ENCODE measurements around the gene CD2BP2.
"Not testable (repeated sequence)": the region's sequence is repeated elsewhere in the genome, so short reads cannot be mapped to it uniquely, and the experiment has no call there.

CD2BP2 gene

DNA sequence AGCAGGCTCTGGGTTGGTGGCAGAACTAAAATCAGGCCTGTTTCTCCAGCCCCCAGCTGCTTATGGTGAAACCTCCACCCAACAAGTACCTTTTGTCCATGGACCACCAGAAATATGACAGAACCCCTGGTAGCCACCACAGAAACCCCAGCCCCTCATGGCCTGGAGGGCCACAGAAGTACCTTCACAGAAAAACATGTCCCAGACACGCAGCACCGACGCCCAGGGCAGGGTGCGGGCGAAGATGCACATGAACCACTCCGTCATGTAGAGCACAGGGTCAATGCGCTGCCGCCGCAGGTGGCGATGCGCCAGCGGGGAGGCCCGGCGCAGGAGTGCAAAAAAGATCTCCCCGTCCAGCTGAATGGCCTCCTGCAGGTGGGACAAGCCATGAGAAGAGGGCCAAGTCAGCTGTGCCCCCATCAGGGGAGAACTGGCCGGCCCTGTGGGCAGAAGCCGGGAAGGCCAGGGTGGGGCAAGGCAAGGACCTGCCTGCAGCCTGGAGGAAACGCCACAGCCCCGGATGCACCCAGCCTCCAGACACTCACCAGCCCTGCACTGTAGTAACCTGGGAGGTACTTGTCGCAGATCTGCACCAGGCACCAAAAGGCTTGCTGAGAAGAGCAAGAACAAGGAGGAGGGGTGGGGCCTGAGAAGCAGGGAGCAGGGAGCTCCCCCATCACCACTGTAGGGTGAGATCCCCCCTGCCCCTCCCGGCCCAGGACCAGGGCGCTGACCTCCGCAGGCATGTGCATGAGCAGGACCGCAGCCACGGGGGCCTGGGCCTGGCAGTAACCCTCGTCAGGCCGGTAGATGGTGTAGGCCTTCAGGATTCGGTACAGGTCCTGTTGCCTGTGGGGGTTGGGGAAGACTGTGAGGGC is 4.1 kb upstream of the CD2BP2 start:
- no peak for DNase-seq

- no peak for DNase-seq
Observed at GRCh38 chr16:30358577-30358936, 3.4 kb upstream of the CD2BP2 start.

GRCh38 chr16:30357715-30358576 is 2.8 kb upstream of the CD2BP2 start:
- no peak for DNase-seq

- no peak for DNase-seq
Observed at GRCh38 chr16:30357085-30357714, 2.1 kb upstream of the CD2BP2 start.

DNA sequence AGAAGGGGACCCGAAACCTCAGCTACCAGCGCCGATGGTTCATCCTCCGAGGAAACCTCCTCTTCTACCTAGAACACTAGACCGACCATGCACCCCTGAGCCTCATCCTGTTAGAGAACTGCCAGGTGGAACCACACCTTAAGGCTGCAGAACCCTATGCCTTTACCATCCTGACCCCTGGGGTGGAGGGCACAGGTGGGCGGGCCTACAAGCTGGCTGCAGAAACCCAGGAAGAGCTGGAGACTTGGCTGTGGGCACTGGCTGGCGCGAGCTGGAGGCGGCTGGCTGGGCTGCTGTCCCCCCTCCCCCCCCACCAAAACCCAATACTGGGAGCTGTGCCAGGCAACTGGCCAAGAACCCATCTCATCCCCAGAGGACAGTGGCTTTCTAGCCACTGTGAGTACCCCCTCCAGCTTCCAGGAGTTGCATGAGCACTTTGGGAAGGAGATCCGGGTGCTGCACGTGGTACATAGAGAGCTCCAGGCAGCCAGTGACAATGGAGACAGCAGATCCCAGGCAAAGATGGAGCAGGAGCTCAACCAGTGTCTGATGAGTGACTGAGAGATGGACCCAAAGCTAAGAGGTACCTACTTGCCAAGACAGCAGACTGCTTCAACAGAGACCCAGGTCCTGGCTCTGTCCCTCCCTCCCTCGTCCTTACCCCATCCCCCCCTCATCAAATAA is 1.4 kb upstream of the CD2BP2 start:
- no peak for DNase-seq

DNA sequence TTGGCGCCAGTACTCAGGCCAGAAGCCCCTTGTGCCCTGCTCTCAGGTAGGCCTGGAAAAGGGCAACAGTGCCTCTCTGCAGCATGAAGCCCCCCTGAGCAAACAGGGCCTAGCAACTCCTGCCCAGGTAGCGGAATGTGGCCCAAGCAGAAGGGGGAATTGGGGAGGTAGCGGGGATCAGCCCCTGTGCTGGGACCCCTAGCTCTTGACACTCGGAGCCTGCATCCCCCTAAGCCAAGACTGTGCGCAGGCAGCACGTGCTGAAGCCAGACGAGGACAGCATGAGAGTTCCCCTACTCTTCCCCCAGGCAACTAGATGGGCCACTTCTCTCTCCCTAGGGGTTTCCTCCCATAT is 823 bp upstream of the CD2BP2 start:
- no peak for DNase-seq

- DNase-seq = no peak
Observed at GRCh38 chr16:30354423-30355143, 525 bp downstream of the CD2BP2 start.

- no peak for DNase-seq
Observed at GRCh38 chr16:30353438-30354129, 1.5 kb downstream of the CD2BP2 start.

DNA sequence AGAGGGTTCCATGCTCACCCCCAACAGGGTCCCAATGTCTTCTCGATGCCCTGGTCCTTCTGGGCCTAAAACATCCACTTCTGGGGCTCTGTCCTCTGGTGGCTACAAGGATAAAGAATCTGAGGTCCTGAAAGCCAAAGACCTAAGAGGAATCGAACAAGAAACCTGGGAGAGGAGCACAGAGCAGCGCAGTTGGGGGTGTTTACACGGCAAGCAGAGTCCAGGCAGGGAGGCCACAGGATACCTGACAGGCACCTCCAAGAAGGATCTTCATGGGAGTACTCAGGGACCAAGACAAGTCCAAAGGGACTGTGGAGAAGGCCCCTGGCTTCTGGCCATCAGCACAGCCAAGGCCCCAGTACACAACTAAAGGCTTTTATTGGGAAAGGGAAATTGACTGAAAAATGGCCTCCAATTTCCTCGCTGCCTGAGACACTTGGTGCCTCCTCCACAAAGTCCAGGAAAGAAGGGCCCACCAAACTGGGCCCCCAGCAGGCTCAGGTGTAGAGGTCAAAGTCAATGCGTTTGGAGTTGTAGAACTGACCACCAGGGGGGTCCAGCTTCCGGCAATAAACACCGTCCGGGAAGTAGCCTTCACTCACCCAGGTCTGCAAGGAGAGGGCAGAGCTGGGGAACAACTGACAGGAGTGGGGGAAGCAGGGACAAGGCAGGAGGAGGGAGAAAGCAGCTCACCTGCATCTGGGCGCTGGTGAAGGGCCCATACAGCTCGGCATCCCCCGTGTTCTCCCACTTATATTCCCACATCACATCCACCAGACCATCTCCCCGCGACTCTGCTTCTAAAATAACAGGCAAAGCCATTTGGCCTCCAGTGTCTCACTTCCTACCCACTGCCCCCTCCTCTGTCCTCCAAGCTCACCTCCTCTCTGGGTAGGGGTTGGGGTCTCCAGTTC is 2.4 kb downstream of the CD2BP2 start:
- no peak for DNase-seq

DNA sequence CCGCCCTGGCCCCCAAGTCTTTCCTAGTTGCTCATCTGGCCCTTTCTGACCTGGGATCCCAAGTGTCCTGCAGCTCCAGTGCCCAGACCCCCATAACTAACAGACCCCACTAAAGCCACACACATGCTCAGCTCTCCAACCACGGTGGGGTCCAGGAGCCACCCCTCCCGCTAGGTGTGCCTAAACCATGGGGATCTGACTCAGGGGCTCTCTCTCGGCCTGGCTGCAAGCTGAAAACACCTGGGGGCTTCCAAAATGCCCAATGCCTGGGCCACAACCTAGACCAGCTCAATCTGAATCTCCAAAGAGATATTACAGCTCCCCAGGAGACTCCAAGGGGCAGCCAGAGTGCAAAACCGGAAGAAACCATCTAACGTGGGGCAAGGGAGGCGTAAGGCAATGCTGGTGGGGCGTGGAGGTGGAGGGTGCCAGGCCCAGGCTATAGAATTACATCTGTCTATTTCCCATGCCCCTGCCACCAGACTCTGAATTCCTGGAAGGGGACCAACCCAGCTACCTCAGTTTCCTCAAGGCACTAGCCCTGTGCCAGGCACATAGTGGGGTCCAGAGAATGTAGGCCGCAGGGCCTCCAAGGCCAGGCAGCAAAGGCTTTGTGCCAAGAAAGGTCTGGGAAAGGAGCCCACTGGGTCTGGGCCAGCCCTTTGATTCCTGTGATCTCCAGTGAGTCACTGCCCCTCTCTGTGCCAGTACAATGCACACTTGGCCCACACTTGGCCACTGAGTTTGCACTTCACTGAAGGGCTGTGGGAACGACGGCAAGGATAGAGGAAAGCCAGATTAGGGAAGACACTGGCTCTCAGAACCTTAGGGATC is 3.3 kb downstream of the CD2BP2 start:
- no peak for DNase-seq

DNA sequence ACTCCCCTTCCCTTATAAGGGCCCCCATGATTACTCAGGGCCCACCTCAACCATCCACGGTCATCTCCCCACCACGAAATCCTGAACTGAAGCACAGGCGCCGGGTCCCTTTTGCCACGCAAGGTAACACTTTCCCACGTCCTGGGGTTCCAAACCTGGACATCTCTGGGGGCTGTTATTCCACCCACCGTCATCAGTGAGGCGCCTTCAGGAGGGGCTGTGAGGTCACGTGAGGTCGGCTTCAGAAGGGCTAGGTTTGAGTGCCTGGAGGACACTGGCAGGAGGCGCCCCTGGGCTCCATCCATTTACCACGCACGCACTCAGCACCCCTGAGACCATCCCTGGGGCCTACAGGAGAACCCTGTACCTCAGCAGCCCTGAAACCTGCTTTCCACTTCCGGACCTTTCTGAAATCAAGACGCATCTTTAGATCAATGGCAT is 4.1 kb downstream of the CD2BP2 start:
- no peak for DNase-seq

- no peak for DNase-seq
Observed at GRCh38 chr16:30350134-30350871, 4.8 kb downstream of the CD2BP2 start.

DNA sequence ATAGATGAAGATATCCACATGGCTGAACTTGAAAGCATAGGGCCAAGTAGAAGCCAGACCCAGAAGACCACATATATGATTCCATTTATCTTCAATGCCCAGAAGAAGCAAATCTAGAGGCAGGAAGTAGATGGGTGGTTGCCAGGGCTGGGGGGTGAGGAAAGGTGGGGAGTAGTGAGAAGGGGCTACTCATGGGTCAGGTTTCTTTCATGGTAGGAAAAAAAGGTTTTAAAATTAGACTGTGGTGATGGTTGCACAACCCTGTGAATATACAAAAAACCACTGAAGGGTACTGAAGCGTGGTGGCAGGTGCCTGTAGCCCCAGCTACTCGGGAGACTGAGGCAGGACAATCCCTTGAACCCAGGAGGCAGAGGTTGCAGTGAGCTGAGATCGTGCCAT is 5.4 kb downstream of the CD2BP2 start:
- DNase-seq = no peak

GRCh38 chr16:30348929-30349328 is 6.2 kb downstream of the CD2BP2 start:
- no peak for DNase-seq

GRCh38 chr16:30348113-30348512 is 7.0 kb downstream of the CD2BP2 start:
- DNase-seq = no peak

GRCh38 chr16:30346286-30346685 is 8.8 kb downstream of the CD2BP2 start:
- no peak for DNase-seq

DNA sequence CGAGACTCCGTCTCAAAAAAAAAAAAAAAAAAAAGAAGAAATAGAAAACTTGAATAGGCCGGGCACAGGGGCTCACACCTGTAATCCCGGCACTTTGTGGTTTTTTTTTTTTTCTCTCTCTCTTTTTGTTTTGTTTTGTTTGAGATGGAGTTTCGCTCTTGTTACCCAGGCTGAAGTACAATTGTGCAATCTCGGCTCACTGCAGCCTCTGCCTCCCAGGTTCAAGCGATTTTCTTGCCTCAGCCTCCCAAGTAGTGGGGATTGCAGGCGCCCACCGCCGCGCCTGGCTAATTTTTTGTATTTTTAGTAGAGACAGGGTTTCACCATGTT is 11.7 kb downstream of the CD2BP2 start:
- DNase-seq = not testable (repeated sequence)

GRCh38 chr16:30342751-30343490 is 12.2 kb downstream of the CD2BP2 start:
- DNase-seq = no peak

Data from stimulated activated CD4-positive, alpha-beta T cell treated with anti-CD3 and anti-CD28 coated beads, Interleukin-4, amount 100 ng/mL, for 4 hours (primary cell).